DOHH2 (cell line): ENCODE measurements around the gene NEMP1.

Source experiments
- CTCF ChIP-seq: fragments of 200-600 bp; sonication (generic); IDR thresholded peaks from one replicate; pipeline ENCODE4 v1.5.1; 2014; ENCODE audit warnings: antibody characterized with exemption, mild to moderate bottlenecking, low read depth, low read length; ENCODE audit not compliant: poor library complexity, severe bottlenecking
- EZH2phosphoT487 ChIP-seq: fragments of 200-600 bp; sonication (generic); IDR thresholded peaks from 2 replicates; pipeline ENCODE4 v1.6.1; 2017; ENCODE audit warnings: borderline replicate concordance, mild to moderate bottlenecking, antibody characterized with exemption, low read length, moderate library complexity, mixed read lengths

GRCh38 chr12:57046086-57046791, 32.4 kb downstream of the NEMP1 start:
- no peak for TF ChIP-seq CTCF
- TF ChIP-seq EZH2phosphoT487 = no peak
